ENCODE data around the gene MEIOB. TPM values are rescaled to one million over a fixed set of nuclear protein-coding genes. Genes with fewer than 3 reads are reported as not detected.

The MEIOB gene
- total RNA-seq, 1 donor from 2014 or later = 2.4 TPM

DNA sequence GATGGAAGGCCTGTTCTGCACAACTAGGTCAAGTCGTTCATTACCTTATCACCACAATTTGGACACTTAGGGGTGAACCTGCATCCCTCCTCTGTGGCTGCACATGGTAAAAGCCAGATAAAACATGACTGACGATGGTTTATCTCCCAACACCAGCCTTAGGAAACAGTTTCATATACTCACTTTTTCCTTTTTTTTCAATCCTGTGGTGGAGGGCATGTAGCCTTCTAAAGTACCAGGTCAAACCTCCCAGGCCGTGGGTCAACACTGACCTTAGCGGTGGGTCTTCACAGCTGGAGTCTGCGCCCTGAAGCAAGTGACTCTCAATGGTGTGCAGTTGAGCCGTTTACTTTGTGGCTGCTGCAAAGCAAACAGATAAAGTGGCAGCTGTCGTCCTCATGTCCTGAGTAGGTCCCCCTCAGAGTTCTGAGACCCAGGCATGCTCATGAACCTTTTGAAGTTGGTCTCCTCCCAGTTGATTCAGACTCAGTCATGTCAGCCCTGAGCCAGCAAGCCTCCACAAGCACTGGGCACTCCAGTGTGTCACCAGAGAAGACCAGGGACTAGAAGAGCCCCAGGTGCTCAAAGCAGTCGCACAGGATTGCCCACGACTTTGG, 39.0 kb downstream of the MEIOB start:
- H3K27me3 Mint-ChIP-seq (ENCODE audit: unreplicated experiment) = no peaks in the 10 kb centered on the region
- no peaks in the 10 kb centered on the region for H3K36me3 Mint-ChIP-seq (ENCODE audit: unreplicated experiment)
- peak overlapping the region; percentile 21 for H3K4me3 Mint-ChIP-seq (ENCODE audit: unreplicated experiment)
- H3K27ac Mint-ChIP-seq (ENCODE audit: unreplicated experiment) = no peak overlapping the region
- DNase-seq = no peak
- no peaks in the 10 kb centered on the region for H3K9me3 Mint-ChIP-seq (ENCODE audit: unreplicated experiment)
- H3K4me1 Mint-ChIP-seq (ENCODE audit: low read depth, unreplicated experiment) = peaks cover 10% of the 10 kb centered on the region
- TF ChIP-seq, protein P1, sequence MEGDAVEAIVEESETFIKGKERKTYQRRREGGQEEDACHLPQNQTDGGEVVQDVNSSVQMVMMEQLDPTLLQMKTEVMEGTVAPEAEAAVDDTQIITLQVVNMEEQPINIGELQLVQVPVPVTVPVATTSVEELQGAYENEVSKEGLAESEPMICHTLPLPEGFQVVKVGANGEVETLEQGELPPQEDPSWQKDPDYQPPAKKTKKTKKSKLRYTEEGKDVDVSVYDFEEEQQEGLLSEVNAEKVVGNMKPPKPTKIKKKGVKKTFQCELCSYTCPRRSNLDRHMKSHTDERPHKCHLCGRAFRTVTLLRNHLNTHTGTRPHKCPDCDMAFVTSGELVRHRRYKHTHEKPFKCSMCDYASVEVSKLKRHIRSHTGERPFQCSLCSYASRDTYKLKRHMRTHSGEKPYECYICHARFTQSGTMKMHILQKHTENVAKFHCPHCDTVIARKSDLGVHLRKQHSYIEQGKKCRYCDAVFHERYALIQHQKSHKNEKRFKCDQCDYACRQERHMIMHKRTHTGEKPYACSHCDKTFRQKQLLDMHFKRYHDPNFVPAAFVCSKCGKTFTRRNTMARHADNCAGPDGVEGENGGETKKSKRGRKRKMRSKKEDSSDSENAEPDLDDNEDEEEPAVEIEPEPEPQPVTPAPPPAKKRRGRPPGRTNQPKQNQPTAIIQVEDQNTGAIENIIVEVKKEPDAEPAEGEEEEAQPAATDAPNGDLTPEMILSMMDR (IDR thresholded peaks at IDR 0.05; ENCODE audit: partially characterized antibody, unreplicated experiment) = no peak

DNA sequence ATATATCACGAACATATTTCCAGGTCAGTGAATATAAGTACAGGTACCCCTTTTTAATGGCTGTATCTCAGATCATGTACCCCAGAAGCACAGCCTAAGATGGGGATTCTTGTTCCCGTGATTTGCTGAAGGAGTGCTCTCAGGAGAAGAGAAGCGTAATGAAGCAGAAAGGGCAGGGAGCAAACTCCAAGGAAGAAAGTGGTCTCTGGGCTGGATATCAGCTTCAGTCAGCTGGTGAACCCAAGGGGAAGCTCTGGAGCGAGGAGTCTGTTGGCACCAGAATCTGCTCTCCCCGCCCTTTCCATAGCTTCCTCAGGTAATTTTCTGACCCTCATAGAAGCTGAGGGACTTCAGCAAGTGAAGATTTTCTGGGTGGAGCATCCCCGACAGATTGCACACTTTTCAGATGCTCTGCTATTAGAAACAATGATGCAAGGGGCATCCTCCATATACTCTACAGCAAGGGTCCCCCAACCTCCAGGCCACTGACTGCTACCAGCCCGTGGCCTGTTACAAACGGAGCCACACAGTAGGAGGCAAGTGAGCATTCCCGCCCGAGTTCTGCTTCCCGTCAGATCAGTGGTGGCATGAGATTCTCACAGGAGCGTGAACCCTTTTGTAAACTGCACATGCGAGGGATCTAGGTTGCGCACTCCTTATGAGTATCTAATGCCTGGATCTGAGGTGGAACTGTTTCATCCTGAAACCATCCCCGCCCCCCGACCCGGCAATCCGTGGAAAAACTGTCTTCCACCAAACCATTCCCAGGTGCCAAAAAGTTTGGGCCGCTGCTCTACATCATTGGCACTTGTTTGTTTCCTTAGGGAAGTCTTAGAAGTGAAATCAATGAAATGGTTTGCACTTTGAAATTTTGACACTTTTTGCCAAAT, 40.5 kb downstream of the MEIOB start:
- peaks cover 8% of the 10 kb centered on the region for H3K9me3 Mint-ChIP-seq (ENCODE audit: unreplicated experiment)
- no peak for DNase-seq
- no peak overlapping the region for H3K4me3 Mint-ChIP-seq (ENCODE audit: unreplicated experiment)
- no peak overlapping the region for H3K27ac Mint-ChIP-seq (ENCODE audit: unreplicated experiment)
- peaks cover 14% of the 10 kb centered on the region for H3K4me1 Mint-ChIP-seq (ENCODE audit: low read depth, unreplicated experiment)
- TF ChIP-seq, protein P1 (IDR thresholded peaks at IDR 0.05; ENCODE audit: partially characterized antibody, unreplicated experiment) = no peak
- no peaks in the 10 kb centered on the region for H3K27me3 Mint-ChIP-seq (ENCODE audit: unreplicated experiment)
- H3K36me3 Mint-ChIP-seq (ENCODE audit: unreplicated experiment) = no peaks in the 10 kb centered on the region

DNA sequence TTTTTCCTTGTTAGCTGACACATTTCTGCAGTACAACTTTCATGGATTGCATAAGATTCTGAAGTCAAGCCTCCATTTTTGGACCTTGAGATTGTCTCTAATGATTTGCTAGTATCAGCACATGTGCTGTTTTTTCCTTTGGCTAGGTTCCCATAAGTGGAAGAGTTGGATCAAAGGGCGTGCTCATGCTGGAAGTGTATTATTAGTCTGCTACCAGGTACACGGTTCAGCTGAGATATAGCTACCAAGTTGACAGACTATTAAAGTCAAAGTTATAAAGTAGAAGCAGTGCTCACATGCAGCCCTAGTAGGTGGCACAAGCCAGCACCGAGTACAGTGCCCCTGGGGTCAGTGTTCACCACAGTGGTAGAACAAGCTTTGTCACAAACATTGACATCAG, 41.8 kb downstream of the MEIOB start:
- no peaks in the 10 kb centered on the region for H3K27me3 Mint-ChIP-seq (ENCODE audit: unreplicated experiment)
- DNase-seq = no peak
- H3K27ac Mint-ChIP-seq (ENCODE audit: unreplicated experiment) = no peak overlapping the region
- H3K4me3 Mint-ChIP-seq (ENCODE audit: unreplicated experiment) = no peak overlapping the region
- TF ChIP-seq, protein P1 (IDR thresholded peaks at IDR 0.05; ENCODE audit: partially characterized antibody, unreplicated experiment) = no peak
- peaks cover 14% of the 10 kb centered on the region for H3K4me1 Mint-ChIP-seq (ENCODE audit: low read depth, unreplicated experiment)
- peaks cover 9% of the 10 kb centered on the region for H3K9me3 Mint-ChIP-seq (ENCODE audit: unreplicated experiment)
- no peaks in the 10 kb centered on the region for H3K36me3 Mint-ChIP-seq (ENCODE audit: unreplicated experiment)

GRCh38 chr16:1828645-1829410, 43.1 kb downstream of the MEIOB start:
- H3K27me3 Mint-ChIP-seq (ENCODE audit: unreplicated experiment) = peaks cover 2% of the 10 kb centered on the region
- H3K9me3 Mint-ChIP-seq (ENCODE audit: unreplicated experiment) = peaks cover 9% of the 10 kb centered on the region
- H3K4me3 Mint-ChIP-seq (ENCODE audit: unreplicated experiment) = peak overlapping the region; percentile 95
- TF ChIP-seq, protein P1 (IDR thresholded peaks at IDR 0.05; ENCODE audit: partially characterized antibody, unreplicated experiment) = no peak
- H3K36me3 Mint-ChIP-seq (ENCODE audit: unreplicated experiment) = no peaks in the 10 kb centered on the region
- no peak overlapping the region for H3K27ac Mint-ChIP-seq (ENCODE audit: unreplicated experiment)
- H3K4me1 Mint-ChIP-seq (ENCODE audit: low read depth, unreplicated experiment) = peaks cover 17% of the 10 kb centered on the region
- DNase-seq = no peak
